T-helper 9 cell (primary cell): Measurements from ENCODE around the gene BPIFB1.

ENCODE experiments used
- DNase-seq: peaks from one replicate; pipeline ENCODE4 v3.0.0-alpha.2; 2020

BPIFB1 gene

DNA sequence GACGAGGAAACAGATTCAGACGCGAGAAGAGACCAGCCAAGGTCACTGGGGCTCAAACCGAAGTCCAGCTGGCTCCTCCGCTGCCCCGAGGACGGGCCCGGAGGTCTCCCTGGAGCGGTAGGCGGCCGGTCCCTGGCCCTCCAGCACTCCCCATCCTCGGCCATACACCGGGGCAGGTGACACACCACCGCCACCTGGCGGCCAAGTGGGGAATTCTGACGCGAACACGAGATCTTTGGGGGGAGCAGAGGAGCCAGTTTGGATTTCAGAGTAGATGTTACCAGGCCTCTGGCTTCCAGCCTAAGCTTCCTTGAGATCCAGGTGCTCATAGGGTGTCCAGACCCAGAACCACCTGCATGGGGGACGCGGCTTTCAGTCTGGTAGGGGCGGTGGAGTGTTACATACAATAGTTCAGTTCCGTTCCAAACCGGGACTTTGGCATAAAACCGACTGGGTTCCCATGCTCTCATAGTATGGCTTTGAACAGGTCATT is 16.1 kb downstream of the BPIFB1 start:
- DNase-seq = peak; percentile 72

DNA sequence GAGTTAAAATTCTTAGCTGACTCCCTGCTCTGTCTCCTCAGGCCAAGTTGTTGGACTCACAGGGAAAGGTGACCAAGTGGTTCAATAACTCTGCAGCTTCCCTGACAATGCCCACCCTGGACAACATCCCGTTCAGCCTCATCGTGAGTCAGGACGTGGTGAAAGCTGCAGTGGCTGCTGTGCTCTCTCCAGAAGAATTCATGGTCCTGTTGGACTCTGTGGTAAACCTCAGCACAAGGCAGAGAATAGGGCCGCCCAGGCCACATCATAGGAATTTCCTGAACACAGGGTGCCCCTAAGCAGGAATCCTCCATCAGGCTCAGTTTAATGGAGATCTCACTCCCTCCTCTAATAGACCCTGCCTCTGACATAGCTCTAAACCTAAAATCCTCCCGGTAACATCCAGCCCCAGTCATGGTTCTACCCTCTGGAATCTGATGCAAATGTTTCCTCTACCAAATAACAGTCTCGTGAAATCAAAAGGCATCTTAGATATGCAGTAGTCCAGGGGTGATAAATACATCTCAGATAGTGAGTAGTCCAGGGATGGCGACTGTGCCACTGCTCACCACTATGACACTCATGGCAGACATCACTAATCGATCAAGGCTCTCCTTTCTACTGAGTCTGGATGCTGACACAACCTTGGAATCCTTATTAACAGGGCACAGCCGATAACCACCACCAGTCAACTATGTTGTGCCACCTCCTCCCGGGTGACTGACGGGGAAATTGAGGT is 18.3 kb downstream of the BPIFB1 start:
- DNase-seq = no peak

DNA sequence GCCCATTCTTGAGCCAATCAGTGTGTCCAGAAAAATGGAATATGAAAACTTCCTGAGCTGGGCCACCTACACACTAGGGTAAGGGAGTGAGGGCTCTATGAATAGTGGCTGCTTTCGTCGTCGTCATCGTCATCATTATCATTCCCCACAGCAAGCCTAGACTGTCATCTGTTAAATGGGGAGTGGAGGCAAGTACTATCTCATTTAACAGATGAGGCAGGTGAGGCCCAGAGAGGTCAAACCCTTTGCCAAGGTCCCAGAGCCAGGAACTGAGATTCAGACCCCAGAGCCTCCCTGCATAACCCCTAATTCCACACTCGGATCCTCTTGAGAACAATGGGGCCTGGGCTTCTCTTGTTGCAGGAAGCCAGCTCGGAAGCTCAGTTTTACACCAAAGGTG is 20.6 kb downstream of the BPIFB1 start:
- no peak for DNase-seq

DNA sequence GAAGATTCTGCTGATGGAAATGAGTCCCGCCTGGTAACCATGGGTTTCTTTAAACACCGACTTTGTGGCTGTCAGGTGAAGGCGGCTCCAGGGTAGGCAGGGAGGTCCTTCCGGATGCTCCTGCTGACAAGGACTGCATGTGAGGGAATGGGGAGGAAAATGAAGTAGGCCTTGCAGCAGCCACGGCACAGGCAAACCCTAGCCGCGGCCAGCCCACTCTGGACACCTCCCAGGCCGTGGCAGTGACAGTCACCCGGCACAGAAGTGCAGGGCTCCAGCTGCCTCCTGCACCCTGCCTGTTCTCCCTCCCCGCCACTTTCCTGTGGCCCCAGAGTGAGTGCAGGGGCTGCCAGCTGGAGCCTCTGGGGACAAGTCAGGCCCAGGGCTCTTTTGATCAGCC is 21.0 kb downstream of the BPIFB1 start:
- DNase-seq = no peak

DNA sequence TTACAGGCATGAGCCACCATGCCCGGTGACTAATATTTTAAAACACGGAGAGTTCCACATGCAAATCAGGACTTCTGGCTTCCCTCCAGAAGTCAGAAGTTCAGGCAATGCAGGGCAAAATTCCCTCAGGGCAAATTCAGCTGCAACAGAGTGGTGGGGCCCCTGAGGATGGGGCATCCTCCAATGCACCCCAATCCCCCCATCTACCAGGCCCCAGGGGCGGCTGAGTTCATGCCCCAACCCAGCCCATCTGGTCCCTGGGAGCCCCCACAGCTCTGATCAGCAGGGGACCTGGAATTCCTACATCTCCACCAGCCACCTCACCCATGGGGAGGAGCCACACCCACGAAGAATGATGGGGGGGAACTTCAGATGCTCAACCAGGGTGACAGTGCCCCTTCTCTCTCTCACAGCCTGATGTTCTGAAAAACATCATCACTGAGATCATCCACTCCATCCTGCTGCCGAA is 22.6 kb downstream of the BPIFB1 start:
- no peak for DNase-seq

DNA sequence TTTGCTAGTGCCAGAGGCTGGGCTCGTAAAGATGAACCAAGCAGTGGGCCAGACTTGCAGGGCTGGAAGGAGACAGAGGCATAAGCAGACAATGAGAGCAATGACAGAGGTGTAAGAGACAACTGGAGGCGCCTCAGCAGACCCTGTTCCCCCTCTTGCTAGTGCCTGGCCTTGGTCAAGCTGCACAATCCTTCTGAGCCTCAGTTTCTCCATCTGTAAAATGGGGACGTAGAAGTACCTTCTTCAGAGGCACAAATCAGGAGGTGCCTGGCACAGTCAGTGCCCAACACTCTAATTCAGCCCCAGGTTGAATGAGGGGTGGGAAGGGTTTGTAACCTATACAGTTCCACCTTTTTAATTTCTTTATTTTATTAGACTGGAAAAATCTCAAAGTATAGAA is 23.2 kb downstream of the BPIFB1 start:
- no peak for DNase-seq

DNA sequence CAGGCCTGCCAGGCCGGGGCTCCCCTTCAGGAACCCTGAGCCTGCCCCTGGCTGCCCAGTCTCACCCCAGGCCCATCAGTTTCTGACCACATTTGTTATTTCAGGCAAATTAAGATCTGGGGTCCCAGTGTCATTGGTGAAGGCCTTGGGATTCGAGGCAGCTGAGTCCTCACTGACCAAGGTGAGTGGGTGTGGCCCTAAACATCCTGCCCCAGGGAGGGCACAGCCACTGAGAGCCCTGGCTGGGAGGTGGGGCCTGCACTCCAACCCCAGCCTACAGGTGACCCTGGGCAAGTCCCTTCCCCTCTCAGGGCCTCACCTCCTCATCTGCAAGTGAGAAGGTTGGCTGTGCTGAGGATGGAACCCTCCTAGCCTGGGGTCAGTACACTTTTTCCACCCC is 23.8 kb downstream of the BPIFB1 start:
- DNase-seq = no peak

DNA sequence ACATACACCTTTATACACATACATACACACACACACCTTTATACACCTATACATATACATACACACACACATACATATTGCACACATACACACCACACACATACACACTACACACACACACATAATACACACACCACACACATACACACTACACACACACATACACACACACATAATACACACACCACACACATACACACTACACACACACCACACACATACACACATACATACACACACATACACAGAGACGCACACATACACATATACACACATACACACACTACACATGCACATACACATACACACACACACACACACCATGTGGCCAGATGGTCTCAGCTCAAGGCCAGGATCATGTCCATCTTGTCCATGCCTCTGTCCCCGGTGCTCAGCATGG is 25.7 kb downstream of the BPIFB1 start:
- no peak for DNase-seq

DNA sequence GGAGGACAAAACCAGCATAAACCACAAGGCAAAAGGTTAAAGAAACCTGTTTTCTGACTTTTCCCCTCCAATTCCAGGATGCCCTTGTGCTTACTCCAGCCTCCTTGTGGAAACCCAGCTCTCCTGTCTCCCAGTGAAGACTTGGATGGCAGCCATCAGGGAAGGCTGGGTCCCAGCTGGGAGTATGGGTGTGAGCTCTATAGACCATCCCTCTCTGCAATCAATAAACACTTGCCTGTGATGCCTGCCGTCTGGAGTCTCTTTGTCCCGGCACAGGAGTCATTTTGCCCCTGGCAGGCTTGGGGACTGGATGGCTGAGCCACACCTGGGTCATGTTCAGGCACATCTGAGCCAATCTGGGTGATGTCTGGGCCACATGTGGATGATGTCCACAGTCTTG is 26.6 kb downstream of the BPIFB1 start:
- DNase-seq = no peak

DNA sequence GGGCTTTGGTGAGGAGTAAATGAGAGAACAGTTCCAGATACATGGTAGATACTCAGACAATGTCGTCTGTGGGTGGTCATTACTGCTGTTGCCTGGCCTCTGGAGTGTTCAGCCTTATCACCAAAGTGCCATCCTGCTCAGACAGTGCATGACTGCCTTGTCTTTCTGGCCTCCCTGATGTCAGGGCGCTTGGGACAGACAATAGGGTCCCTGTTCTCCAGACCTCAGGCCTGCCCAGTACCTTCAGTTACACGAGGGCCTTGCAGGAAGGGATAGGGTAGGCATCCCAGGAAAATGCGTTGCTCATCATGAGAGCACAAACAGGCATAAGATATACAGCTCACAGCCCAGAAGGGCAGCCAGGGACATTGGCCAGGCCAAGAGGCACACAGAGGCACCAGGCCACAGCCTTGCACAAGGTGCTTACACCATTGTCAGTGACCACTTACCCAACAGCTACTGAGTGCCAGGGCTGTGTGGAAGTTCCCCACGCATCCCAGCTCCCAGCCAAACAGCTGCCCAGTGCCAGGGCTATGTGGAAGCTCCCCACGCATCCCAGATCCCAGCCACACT is 27.4 kb downstream of the BPIFB1 start:
- DNase-seq = no peak

DNA sequence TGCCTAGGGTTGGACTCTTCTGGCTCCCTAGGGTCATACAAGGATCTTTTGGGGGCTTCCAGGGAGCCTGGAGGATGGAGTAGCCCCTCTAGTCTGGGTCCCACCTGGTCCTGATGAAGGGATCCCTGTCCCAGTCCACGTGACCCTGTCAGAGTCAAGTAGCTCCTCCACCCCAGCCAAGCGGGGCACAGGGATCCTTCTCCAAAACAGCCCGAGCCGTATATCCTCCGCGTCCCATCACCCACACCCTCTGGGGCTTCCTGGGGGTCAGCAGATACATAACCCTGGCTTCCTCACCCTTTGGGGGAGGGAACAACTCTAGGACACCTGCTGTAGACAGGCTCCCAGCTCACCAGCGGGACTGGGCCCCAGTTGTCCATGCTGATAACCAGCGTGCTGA is 28.0 kb downstream of the BPIFB1 start:
- no peak for DNase-seq

DNA sequence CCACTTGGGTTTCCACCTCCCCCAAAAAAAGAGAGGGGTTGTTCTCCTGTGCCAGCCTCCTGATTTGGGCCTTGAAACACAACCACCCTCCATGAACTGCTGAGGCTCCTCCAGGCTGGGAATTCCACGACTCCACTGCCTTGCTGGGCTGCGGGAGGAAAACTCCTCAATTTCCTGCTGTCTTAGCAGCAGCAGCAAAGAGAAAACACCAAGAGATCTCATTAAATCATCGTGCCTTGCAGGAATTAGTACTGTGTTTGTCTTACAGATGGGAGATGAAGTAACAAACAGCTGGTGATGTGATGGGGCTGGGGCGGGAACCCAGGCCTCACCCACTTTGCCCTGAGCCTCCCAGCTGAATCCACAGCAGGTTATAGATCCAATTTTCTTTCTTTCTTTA is 29.0 kb downstream of the BPIFB1 start:
- no peak for DNase-seq

DNA sequence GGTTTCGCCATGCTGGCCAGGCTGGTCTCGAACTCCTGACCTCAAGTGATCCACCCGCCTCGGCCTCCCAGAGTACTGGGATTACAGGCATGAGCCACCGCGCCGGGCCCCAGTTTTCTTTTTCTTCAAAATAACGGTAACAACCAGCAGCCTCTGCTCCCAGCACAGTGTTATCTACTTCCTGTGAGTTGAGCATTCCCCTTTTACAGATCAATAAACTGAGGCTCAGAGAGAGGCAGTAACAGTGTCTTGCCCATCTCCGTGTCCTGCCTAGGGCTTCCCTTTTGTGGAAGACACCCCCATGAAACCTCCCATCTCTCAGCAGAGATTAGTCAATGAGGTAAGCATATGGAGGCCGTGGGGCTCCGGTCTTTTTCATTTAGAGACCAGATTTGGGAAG is 29.6 kb downstream of the BPIFB1 start:
- DNase-seq = no peak

DNA sequence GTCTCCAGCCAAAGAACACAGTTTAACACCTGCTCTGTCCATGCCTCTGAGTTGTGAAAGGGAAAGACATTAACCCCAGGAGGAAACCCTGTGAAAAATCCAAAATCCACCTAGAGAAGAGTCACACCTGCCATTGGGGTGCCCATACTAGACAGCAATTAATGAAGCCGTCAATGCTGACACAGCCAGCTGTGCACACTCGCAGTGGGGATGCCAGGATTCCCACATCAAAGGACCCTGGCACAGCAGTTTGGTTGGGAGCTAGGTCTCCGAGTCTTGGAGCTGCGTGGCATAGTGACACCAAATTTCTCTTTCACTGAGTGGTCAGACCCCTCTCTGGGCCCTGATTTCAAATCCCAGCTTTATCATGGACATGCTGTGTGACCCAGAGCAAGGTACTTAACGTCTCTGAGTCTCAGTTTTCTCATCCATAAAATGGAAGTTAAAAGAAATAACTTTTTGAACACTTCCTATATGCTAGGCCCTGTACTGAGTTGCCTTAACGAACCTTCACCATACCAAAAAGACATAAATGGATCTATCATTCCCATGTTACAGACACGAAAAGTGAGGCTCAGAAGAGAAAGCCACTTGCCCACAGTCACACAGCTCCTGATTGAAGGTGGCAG is 30.8 kb downstream of the BPIFB1 start:
- DNase-seq = no peak

DNA sequence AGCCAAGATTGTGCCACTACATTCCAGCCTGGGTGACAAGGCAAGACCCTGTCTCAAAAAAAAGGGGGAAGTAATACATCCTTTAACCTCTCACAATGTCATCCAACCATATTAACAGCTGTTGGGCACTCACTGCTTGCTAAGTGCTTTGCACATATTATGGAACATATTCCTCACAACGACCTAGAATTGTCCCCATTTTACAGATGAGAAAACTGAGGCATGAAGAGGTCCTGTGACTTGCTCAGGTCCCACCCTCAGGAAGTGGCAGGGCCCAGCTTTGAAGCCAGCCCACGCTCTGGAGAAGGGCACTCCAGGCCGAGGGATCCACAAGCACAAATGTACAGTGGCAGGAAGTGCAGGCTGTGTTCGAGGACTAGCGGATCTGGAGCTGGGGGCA is 33.3 kb downstream of the BPIFB1 start:
- DNase-seq = no peak

DNA sequence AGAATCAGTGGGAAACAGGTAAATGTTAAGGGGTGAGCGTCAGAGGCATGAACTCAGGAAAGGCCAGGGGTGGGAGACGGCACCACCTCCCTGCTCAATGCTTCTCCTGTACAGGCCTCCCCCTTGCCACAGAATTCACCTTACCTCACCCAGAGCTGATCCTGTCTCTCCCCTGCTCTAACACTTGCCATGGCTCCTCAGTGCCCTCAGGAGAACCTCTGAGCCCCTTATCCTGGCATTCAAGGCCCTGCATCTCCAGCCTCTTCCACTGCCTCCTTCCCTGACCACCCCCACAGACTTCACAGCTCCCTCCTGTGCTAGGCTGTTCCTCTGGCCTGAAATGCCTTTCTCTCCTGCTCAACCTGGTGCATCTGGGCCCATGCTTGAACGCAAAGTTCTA is 33.9 kb downstream of the BPIFB1 start:
- no peak for DNase-seq

DNA sequence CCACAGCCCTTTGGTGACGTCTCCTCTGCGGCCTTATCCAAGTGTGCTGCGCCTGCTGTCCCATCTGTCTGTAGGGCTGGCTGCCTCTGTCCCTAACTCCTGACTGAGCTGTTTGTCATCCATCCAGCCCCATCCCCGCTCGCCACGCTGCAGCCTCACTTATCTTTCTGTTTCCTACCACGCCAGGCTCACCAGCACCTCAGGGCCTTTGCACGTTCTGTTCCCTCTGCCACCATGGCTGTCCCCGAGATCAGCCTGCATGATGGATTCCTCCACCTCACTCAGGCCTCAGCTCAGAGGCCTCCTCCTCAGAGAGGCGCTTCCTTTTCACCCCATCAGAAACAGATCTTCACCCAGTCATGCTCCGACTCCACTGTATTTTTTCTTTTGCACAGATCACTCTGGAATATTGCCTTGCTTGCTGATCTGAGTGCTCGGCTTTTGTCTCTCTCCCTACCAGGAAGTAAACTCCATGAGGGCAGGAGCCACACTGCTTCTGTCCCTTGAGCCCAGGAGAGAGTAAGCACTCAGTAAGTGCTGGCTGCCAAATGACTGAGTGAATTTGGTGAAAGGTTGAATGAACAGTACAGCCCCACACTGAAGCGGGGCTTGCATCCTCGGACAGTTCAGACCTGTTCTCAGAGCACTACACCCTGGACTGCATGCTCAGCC is 34.5 kb downstream of the BPIFB1 start:
- DNase-seq = no peak

DNA sequence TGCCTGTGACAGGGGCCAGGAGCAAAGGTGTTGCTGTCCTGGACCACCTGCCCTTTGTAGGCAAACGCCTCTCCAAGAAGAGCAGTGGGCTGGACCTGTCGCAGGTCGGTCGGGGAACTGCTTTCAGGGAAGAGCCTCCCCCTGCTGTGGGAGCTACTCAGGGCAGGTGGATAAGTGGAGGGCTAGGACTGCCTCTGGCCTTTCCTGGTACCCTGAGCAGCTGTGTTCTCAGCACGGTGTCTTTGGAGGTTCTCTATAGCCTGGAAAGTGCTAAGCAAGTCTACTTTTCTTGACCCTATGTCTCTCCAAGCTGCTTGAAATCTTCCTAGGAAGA is 35.0 kb downstream of the BPIFB1 start:
- DNase-seq = no peak

DNA sequence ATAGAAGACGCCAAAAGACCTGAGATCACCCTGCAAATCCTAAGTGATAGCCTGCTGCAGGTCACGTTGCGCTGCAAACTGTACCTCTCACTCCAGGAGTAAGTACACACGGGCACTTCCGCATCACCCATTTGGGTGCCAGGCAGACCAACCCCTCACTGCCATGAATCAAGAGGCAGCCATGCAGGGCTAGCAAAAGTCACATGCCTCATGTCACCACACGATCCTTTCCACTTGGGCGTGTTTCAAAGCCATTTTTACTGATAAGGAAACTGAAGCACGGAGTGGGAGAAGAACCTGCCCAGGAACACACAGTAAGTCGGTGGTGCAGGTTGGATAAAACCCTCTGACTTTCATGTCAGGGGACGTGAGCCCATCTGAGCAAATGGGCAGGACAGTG is 37.0 kb downstream of the BPIFB1 start:
- DNase-seq = no peak

DNA sequence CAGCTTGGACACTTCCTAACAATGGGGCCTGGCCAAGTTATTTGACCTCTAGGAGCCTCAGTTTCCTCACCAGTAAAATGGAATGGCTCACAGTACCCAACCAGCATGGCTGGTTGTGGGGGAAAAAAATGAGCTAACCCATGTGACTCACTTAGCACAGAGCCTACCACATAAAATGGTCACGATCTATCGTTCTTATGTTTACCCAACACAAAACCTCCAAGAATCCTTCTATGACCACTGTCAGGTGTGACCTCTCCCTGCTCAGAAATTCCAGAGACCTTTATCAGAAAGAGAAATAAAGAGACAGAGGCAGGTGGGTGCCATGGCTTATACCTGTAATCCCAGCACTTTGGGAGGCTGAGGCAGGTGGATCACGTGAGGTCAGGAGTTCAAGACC is 39.4 kb downstream of the BPIFB1 start:
- no peak for DNase-seq

DNA sequence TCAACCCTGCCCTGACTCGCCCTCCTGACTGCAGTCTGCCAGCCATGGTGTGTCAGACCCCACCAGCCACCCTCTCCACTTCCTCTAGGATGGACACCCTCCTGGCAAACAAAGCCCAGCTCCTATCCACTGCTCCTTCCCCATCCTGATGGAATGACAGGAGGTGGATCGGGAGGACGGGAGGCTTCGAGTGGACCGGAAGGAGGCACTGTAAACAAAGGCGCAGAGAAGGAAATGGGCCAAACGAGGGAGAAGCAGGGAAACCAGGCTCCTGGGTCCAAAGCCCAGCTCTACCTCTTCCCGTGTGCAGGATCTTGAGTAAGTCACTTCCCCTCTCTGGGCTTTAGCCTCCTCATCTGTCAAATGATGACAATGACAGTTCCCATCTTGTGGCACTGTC is 40.2 kb downstream of the BPIFB1 start:
- no peak for DNase-seq

DNA sequence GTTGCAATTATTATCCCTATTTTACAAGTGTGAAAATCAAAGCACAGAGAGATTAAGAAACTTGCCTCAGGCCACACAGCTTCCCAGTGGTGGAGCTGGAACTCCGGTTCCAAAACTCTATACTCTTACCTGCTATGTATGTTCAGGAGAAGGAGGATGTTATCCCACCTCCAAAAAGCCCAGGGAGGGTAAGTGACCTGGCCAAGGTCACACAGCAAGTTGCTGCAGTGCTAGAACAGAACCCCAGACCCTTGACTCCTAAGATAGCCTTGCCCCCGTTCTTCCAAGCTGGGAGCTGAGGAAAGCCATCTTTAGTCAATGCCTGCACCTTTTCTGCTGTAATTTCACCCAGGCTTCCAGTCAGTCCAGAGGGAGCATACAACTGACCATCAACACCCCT is 42.3 kb downstream of the BPIFB1 start:
- DNase-seq = no peak

DNA sequence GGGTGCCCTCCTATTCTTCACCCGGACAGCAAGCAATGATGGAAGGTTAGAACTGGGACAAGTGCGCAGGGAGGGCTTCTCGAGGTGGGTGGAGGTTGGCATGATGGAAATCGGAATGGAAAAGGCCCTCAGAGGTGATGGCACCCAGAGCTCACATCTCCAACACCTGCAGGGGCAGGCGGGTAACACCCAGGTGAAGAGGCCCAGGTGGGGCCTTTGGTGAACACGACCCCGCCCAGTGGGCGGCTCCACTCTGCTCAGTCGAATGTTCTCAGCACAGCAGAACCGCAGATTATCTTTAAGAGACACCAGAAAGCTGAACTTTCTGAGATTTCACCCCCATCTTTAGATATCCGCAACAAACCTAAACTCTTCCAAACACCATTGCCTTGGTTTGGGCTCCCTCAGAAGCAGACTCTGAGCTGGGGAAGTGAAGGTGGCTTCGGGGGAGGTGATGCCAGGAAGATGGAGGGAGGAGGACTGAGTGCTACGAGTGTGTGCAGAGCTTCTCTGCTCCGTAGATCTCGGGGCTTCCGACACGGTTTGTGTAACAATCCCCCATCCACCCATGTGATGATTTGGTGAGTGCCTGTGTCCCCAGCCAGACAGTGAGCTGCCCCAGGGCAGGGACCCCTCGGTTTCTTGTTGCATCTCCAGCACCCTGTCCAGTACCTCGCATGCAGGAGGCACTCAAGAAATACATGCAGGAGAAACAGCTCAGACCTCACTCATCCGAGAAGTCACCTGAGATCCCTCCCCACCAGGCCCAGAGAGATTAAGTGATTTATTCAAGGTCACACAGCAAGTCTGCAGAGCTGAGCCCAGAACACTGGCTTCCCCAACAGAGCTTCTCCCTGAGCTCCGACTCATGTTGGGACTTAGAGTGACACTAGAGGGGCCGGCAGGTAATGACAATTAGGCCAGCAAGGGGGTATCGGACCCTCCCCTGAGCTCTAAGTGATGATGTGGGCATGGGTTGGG is 45.4 kb downstream of the BPIFB1 start:
- DNase-seq = no peak
